DOHH2 (cell line): ENCODE data around the gene MIAT.

ENCODE experiments used
- CTCF ChIP-seq: fragments of 200-600 bp; sonication (generic); IDR thresholded peaks from one replicate; pipeline ENCODE4 v1.5.1; 2014; ENCODE audit warnings: antibody characterized with exemption, mild to moderate bottlenecking, low read depth, low read length; ENCODE audit not compliant: poor library complexity, severe bottlenecking
- EZH2phosphoT487 ChIP-seq: fragments of 200-600 bp; sonication (generic); IDR thresholded peaks from 2 replicates; pipeline ENCODE4 v1.6.1; 2017; ENCODE audit warnings: borderline replicate concordance, mild to moderate bottlenecking, antibody characterized with exemption, low read length, moderate library complexity, mixed read lengths

DNA sequence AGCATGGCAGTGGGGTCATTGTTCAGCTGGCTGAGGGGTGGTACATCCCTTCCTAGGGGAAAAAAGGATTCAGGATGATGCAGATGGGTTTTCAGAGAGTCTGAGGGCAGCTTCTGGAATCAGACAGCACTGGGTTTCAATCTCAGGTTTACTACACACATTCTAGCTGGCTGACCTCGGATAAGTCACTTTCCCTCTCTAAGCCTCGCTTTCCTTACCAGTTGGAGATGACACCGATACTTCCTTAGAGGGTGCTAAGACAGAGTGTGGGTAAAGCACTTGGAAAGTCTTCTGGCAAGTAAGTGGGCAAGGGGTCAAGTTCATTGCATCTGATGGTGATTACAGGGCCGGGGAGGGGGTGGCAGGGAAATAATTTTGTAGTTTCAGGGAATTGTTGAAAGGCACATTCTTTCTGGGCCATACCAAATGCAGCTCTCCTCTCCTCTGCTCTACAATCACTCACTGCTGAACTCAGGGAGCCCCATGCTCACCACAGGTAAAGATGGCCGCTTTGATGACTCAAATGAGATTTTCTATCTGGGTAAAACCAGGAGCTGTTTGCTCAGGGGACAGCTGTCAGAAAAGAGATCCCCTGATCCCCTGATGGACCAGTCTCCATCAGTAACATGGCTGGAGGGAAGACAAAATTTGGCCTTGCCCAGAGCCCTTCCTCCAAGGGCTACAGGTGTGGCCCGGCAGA, 6.5 kb upstream of the MIAT start:
- TF ChIP-seq CTCF (no peak), EZH2phosphoT487 (no peak)
